ENCODE results near the gene HOATZ. TPM values are rescaled to one million over a fixed set of nuclear protein-coding genes. Genes with fewer than 3 reads are reported as not detected.

Gene HOATZ
- total and polyA plus RNA-seq, 2 of the 13 experiments (the other 11 are each of a cell fraction or from before 2014, with no cell fraction given) = not detected

DNA sequence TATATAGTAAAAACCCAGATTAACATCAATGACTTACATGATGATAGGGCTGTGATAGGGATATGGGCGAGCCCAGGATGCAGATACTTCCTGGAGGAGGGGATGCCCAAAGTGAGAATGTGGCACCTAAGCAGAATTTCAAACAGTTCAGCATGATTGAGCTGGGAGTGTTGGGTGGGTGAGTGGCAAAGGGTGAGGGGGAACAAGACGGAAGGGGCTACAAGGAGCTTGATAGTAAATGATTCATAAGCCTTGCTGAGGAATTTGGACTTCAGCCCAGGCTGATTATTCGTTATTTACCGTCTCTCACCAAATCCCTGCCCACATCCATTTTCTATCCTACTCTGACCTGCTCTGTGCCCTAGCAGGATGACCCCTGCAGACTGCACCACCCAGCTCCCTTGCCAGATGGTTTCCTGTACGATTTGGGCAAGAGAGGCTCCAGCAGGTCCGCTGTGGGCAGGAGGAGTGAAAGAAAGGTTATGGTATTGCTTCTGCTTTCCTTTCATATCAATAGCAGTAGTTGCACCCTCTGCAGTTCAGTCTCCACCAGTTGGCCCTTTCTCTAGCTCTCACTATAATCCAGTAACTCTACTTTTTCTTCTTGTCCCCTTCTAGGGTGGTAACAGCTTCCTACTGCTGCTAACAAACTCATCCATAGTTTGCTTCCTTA lies 57.4 kb downstream of the HOATZ start:
- BruUV-seq (replicated peaks) = no TSS peak
- intact Hi-C loops (cut with micrococcal nuclease; ENCODE audit: unreplicated experiment) = no loop called here
- H3K79me2 ChIP-seq (ENCODE audit: insufficient read depth, low read length) = no peaks in the 10 kb centered on the region
- DNase-seq (ENCODE audit: low spot score) = peak; percentile 56
- peak; percentile 91 for ATAC-seq
- in situ Hi-C loops (cut with HindIII; ENCODE audit: extremely low pct_ligation_motif_present, low pct_unique_long_range_greater_than_20kb) = no loop called here
- H3K4me2 ChIP-seq (ENCODE audit: low read depth, low read length) = peak overlapping the region; percentile 72
- no peak overlapping the region for H3K27ac ChIP-seq (ENCODE audit: extremely low read length, insufficient read depth, low read length)
- peak overlapping the region in 1 of 3 experiments; percentile 42; a peak in 2 of 6 replicates for H3K4me3 ChIP-seq (replicated peaks in 1 of 3; ENCODE audit: insufficient read depth in 1 of 3, low read depth in 2 of 3, low read length in 3 of 3)
- 11% methylated on average over 6 of the region's 6 CpGs for WGBS (ENCODE audit: low lambda C conversion rate)
- ChIA-PET CTCF (ENCODE audit: low intra/inter-chr PET ratio, low total read pairs) (no interaction called here), POLR2A (no interaction called here)
- H3K9me3 ChIP-seq (ENCODE audit: low read length) = no peaks in the 10 kb centered on the region
- no peaks in the 10 kb centered on the region for H3K36me3 ChIP-seq (replicated peaks in 1 of 2; ENCODE audit: control insufficient read depth in 1 of 2, insufficient read depth in 2 of 2, low read length in 2 of 2)
- H3K4me1 ChIP-seq (ENCODE audit: insufficient read depth, low read length) = peaks cover 51% of the 10 kb centered on the region
- no peak overlapping the region for H3K9ac ChIP-seq (ENCODE audit: insufficient read depth, low read depth, low read length)
- peak; percentile 68 for FAIRE-seq
- no peaks in the 10 kb centered on the region for H4K20me1 ChIP-seq (ENCODE audit: insufficient read depth, low read length)
- no peak overlapping the region for H2AFZ ChIP-seq (ENCODE audit: low read length)
- H3K27me3 ChIP-seq (ENCODE audit: control insufficient read depth in 1 of 2, insufficient read depth in 2 of 2, low read length in 2 of 2) = no peaks in the 10 kb centered on the region; a peak in 1 of 5 replicates
- TF ChIP-seq SRY (CRISPR knock-in tag; IDR thresholded peaks at IDR 0.05) = no peak
- TF ChIP-seq RBM22 (optimal IDR thresholded peaks at IDR 0.05; ENCODE audit: low read length) = no peak
- TF ChIP-seq ZBTB38 (CRISPR knock-in tag; IDR thresholded peaks at IDR 0.05) = no peak
- no peak for TF ChIP-seq PHF8 (CRISPR knock-in tag; IDR thresholded peaks at IDR 0.05)
- TF ChIP-seq, protein P1, sequence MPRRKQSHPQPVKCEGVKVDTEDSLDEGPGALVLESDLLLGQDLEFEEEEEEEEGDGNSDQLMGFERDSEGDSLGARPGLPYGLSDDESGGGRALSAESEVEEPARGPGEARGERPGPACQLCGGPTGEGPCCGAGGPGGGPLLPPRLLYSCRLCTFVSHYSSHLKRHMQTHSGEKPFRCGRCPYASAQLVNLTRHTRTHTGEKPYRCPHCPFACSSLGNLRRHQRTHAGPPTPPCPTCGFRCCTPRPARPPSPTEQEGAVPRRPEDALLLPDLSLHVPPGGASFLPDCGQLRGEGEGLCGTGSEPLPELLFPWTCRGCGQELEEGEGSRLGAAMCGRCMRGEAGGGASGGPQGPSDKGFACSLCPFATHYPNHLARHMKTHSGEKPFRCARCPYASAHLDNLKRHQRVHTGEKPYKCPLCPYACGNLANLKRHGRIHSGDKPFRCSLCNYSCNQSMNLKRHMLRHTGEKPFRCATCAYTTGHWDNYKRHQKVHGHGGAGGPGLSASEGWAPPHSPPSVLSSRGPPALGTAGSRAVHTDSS (CRISPR knock-in tag; conservative IDR thresholded peaks at IDR 0.05) = no peak
- TF ChIP-seq JUND (CRISPR knock-in tag; IDR thresholded peaks at IDR 0.05) = no peak
- TF ChIP-seq, protein P2, sequence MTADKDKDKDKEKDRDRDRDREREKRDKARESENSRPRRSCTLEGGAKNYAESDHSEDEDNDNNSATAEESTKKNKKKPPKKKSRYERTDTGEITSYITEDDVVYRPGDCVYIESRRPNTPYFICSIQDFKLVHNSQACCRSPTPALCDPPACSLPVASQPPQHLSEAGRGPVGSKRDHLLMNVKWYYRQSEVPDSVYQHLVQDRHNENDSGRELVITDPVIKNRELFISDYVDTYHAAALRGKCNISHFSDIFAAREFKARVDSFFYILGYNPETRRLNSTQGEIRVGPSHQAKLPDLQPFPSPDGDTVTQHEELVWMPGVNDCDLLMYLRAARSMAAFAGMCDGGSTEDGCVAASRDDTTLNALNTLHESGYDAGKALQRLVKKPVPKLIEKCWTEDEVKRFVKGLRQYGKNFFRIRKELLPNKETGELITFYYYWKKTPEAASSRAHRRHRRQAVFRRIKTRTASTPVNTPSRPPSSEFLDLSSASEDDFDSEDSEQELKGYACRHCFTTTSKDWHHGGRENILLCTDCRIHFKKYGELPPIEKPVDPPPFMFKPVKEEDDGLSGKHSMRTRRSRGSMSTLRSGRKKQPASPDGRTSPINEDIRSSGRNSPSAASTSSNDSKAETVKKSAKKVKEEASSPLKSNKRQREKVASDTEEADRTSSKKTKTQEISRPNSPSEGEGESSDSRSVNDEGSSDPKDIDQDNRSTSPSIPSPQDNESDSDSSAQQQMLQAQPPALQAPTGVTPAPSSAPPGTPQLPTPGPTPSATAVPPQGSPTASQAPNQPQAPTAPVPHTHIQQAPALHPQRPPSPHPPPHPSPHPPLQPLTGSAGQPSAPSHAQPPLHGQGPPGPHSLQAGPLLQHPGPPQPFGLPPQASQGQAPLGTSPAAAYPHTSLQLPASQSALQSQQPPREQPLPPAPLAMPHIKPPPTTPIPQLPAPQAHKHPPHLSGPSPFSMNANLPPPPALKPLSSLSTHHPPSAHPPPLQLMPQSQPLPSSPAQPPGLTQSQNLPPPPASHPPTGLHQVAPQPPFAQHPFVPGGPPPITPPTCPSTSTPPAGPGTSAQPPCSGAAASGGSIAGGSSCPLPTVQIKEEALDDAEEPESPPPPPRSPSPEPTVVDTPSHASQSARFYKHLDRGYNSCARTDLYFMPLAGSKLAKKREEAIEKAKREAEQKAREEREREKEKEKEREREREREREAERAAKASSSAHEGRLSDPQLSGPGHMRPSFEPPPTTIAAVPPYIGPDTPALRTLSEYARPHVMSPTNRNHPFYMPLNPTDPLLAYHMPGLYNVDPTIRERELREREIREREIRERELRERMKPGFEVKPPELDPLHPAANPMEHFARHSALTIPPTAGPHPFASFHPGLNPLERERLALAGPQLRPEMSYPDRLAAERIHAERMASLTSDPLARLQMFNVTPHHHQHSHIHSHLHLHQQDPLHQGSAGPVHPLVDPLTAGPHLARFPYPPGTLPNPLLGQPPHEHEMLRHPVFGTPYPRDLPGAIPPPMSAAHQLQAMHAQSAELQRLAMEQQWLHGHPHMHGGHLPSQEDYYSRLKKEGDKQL (CRISPR knock-in tag; IDR thresholded peaks at IDR 0.05; ENCODE audit: low read depth) = no peak
- TF ChIP-seq, protein P3, sequence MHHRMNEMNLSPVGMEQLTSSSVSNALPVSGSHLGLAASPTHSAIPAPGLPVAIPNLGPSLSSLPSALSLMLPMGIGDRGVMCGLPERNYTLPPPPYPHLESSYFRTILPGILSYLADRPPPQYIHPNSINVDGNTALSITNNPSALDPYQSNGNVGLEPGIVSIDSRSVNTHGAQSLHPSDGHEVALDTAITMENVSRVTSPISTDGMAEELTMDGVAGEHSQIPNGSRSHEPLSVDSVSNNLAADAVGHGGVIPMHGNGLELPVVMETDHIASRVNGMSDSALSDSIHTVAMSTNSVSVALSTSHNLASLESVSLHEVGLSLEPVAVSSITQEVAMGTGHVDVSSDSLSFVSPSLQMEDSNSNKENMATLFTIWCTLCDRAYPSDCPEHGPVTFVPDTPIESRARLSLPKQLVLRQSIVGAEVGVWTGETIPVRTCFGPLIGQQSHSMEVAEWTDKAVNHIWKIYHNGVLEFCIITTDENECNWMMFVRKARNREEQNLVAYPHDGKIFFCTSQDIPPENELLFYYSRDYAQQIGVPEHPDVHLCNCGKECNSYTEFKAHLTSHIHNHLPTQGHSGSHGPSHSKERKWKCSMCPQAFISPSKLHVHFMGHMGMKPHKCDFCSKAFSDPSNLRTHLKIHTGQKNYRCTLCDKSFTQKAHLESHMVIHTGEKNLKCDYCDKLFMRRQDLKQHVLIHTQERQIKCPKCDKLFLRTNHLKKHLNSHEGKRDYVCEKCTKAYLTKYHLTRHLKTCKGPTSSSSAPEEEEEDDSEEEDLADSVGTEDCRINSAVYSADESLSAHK (CRISPR knock-in tag; IDR thresholded peaks at IDR 0.05; ENCODE audit: borderline replicate concordance) = no peak
- TF ChIP-seq ZNF335 (CRISPR knock-in tag; IDR thresholded peaks at IDR 0.05) = no peak
- TF ChIP-seq, protein P4, sequence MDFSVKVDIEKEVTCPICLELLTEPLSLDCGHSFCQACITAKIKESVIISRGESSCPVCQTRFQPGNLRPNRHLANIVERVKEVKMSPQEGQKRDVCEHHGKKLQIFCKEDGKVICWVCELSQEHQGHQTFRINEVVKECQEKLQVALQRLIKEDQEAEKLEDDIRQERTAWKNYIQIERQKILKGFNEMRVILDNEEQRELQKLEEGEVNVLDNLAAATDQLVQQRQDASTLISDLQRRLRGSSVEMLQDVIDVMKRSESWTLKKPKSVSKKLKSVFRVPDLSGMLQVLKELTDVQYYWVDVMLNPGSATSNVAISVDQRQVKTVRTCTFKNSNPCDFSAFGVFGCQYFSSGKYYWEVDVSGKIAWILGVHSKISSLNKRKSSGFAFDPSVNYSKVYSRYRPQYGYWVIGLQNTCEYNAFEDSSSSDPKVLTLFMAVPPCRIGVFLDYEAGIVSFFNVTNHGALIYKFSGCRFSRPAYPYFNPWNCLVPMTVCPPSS (IDR thresholded peaks at IDR 0.05) = no peak
- TF ChIP-seq ZNF7 (CRISPR knock-in tag; IDR thresholded peaks at IDR 0.05) = no peak
- TF ChIP-seq, protein P5, sequence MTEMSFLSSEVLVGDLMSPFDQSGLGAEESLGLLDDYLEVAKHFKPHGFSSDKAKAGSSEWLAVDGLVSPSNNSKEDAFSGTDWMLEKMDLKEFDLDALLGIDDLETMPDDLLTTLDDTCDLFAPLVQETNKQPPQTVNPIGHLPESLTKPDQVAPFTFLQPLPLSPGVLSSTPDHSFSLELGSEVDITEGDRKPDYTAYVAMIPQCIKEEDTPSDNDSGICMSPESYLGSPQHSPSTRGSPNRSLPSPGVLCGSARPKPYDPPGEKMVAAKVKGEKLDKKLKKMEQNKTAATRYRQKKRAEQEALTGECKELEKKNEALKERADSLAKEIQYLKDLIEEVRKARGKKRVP (CRISPR knock-in tag; IDR thresholded peaks at IDR 0.05) = no peak
